Peyer's patch (tissue), 4 donors: ENCODE results near the gene CCDC152.

Experiments
- POLR2A ChIP-seq, 2 donors: fragments of 450-650 bp; IDR thresholded peaks; one replicate each; pipeline ENCODE4 v1.5.1; 2017; ENCODE audit warnings: antibody characterized with exemption in 2 of 2, mild to moderate bottlenecking in 2 of 2, moderate library complexity in 2 of 2
- TF ChIP-seq, protein P1 (sequence below), 6 experiments: fragments of 450-650 bp in 4 of 6; fragments of 200-600 bp in 2 of 6; sonication (generic) in 1 of 6; IDR thresholded peaks; one replicate each; pipeline ENCODE4 v1.5.1; 2017 to 2019; ENCODE audit warnings: antibody characterized with exemption in 6 of 6, mild to moderate bottlenecking in 3 of 6, moderate library complexity in 1 of 6

DNA sequence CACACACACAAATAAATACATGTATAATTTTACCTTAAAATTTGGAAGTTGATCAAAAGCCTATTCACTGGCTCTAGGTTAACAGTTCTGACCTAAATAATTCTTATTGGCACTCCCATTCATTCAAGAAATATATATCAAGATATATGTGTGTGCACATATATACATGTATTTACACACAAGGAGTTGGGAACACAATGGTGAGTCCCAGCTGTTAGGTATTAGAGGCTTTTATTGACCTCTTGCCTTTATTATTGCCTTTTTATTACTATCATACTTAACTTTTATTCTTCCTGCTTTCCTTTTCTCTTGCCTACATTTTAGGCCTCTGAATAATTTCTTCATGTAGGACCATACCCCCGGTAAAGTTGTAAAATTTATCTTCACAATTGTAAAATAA lies 25.0 kb downstream of the CCDC152 start:
- TF ChIP-seq, protein P1, sequence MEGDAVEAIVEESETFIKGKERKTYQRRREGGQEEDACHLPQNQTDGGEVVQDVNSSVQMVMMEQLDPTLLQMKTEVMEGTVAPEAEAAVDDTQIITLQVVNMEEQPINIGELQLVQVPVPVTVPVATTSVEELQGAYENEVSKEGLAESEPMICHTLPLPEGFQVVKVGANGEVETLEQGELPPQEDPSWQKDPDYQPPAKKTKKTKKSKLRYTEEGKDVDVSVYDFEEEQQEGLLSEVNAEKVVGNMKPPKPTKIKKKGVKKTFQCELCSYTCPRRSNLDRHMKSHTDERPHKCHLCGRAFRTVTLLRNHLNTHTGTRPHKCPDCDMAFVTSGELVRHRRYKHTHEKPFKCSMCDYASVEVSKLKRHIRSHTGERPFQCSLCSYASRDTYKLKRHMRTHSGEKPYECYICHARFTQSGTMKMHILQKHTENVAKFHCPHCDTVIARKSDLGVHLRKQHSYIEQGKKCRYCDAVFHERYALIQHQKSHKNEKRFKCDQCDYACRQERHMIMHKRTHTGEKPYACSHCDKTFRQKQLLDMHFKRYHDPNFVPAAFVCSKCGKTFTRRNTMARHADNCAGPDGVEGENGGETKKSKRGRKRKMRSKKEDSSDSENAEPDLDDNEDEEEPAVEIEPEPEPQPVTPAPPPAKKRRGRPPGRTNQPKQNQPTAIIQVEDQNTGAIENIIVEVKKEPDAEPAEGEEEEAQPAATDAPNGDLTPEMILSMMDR (IDR thresholded peaks at IDR 0.05) = no peak
- no peak for TF ChIP-seq POLR2A (IDR thresholded peaks at IDR 0.05)
